T-cell (primary cell): Measurements from ENCODE around the gene CEP112. TPM values are rescaled to one million over a fixed set of nuclear protein-coding genes. Genes with fewer than 3 reads are reported as not detected.

ENCODE experiments used
- ATAC-seq, 4 experiments: fragments of 200-7000 bp in 3 of 4; fragments of 150-1000 bp in 1 of 4; cut with Tn5 transposase; replicated peaks in 1 of 4; 1 replicate in 3 of 4; 2 replicates in 1 of 4; pipeline ENCODE4 v1.10.0; 2021; ENCODE audit warnings: moderate library complexity in 3 of 4, mild to moderate bottlenecking in 2 of 4, moderate number of reproducible peaks in 1 of 4
- CTCF ChIA-PET, 2 donors: fragments of 300-600 bp; sonication (Branson Sonifier 250); formaldehyde crosslinking; loops; one replicate each; lab custom pipeline; 2022; ENCODE audit warnings: antibody characterized with exemption in 2 of 2; lab: Charles Lee
- POLR2A ChIA-PET, 2 donors: fragments of 300-600 bp; sonication (Branson Sonifier 250); formaldehyde crosslinking; loops; one replicate each; lab custom pipeline; 2022; ENCODE audit warnings: antibody characterized with exemption in 2 of 2; lab: Charles Lee
- DNase-seq, 35 experiments: peaks; one replicate each; pipeline versions ENCODE4 v3.0.0 to v3.0.0-alpha.2; 2013 to 2023
- H3K27ac ChIP-seq: one replicate; pipeline ENCODE4 v1.5.1; 2013; ENCODE audit warnings: low read length
- H3K27me3 ChIP-seq, 2 experiments: replicated peaks in 1 of 2; 1 replicate in 1 of 2; 2 replicates in 1 of 2; pipeline versions ENCODE4 v1.6.1 to v1.7.0; 2013; ENCODE audit warnings: low read length in 1 of 2, mixed read lengths in 1 of 2; ENCODE audit not compliant: control insufficient read depth in 2 of 2, insufficient read depth in 2 of 2; ENCODE audit errors: extremely low read depth in 1 of 2
- H3K36me3 ChIP-seq, 2 donors: 1 replicate in 1 of 2; 2 replicates in 1 of 2; pipeline versions ENCODE4 v1.6.1 to v1.7.0; 2013; ENCODE audit warnings: low read length in 1 of 2; ENCODE audit not compliant: control insufficient read depth in 2 of 2, insufficient read depth in 1 of 2; ENCODE audit errors: extremely low read depth in 1 of 2
- H3K4me1 ChIP-seq, 2 experiments: 1 replicate in 1 of 2; 2 replicates in 1 of 2; pipeline versions ENCODE4 v1.6.1 to v1.7.0; 2013; ENCODE audit warnings: low read length in 2 of 2, mixed read lengths in 1 of 2; ENCODE audit not compliant: insufficient read depth in 2 of 2, control insufficient read depth in 1 of 2; ENCODE audit errors: extremely low read depth in 1 of 2
- H3K4me3 ChIP-seq, 2 donors: 1 replicate in 1 of 2; 2 replicates in 1 of 2; pipeline versions ENCODE4 v1.5.1 to v1.7.0; 2013; ENCODE audit warnings: mild to moderate bottlenecking in 2 of 2, low read length in 1 of 2, moderate library complexity in 1 of 2; ENCODE audit not compliant: control insufficient read depth in 1 of 2; ENCODE audit errors: extremely low read depth in 1 of 2
- H3K9me3 ChIP-seq: 2 replicates; pipeline ENCODE4 v1.7.0; 2013
- H3K27ac Mint-ChIP-seq, 2 donors: one replicate each; pipeline ENCODE4 v1.8.0; 2020 to 2021; ENCODE audit warnings: mild to moderate bottlenecking in 2 of 2, mixed read lengths in 2 of 2
- H3K27me3 Mint-ChIP-seq, 2 donors: one replicate each; pipeline ENCODE4 v1.8.0; 2021 to 2022; ENCODE audit warnings: mixed read lengths in 2 of 2
- H3K36me3 Mint-ChIP-seq: one replicate; pipeline ENCODE4 v1.8.0; 2021; ENCODE audit warnings: mixed read lengths
- H3K4me1 Mint-ChIP-seq, 3 donors: one replicate each; pipeline ENCODE4 v1.8.0; 2020 to 2022; ENCODE audit warnings: mixed read lengths in 3 of 3, mild to moderate bottlenecking in 1 of 3
- H3K4me3 Mint-ChIP-seq, 3 donors: one replicate each; pipeline ENCODE4 v1.8.0; 2020 to 2022; ENCODE audit warnings: mild to moderate bottlenecking in 3 of 3, mixed read lengths in 3 of 3, moderate library complexity in 3 of 3
- H3K9me3 Mint-ChIP-seq, 3 donors: one replicate each; pipeline ENCODE4 v1.8.0; 2020 to 2022; ENCODE audit warnings: mixed read lengths in 3 of 3
- WGBS: methylation state at CpG from one replicate; pipeline ENCODE4 v1.1.5; 2013; ENCODE audit warnings: missing lambda C conversion rate; ENCODE audit not compliant: insufficient coverage; 5-methylcytosine and 5-hydroxymethylcytosine counted together
- total RNA-seq, 35 experiments: library from RNA in 6 of 35; stranded (reverse) in 6 of 35; fragments of 120-200 nt in 1 of 35; gene quantifications; one replicate each; pipeline versions ENCODE4 v1.2.1 to v1.2.4 and lab custom pipeline; 2013 to 2026

CEP112 gene
- total RNA-seq, 5 donors from 2014 or later (not counting 1 experiment from before 2014, with no cell fraction given), result 2.4 to 4.9 (median 4.5) TPM

- CTCF ChIA-PET, result no interaction called here
- POLR2A ChIA-PET, result no interaction called here
- peak in 2 of 4 experiments; percentile 23 to 49 for ATAC-seq
- DNase-seq, result no peak
- Mint-ChIP-seq H3K36me3 (no peaks in the 10 kb centered on the region), H3K4me1 (peaks cover 0 to 7% (median 3%) of the 10 kb centered on the region in 3 donors), H3K9me3 (peaks cover 0 to 3% (median 0%) of the 10 kb centered on the region in 3 donors), H3K27ac (no peak overlapping the region), H3K4me3 (no peak overlapping the region), H3K27me3 (peaks cover 0 to 2% of the 10 kb centered on the region in 2 donors)
- H3K27me3 ChIP-seq, result peaks cover 0 to 2% of the 10 kb centered on the region in 2 experiments
- H3K27ac ChIP-seq, result no peak overlapping the region
- WGBS, result no CpG with 5 or more reads among the region's 7 CpGs
- no peaks in the 10 kb centered on the region for H3K36me3 ChIP-seq
- no peaks in the 10 kb centered on the region for H3K9me3 ChIP-seq
- H3K4me1 ChIP-seq, result no peaks in the 10 kb centered on the region
- H3K4me3 ChIP-seq, result no peak overlapping the region
Observed at GRCh38 chr17:65656390-65657250, 535.3 kb downstream of the CEP112 start.

- DNase-seq, result no peak
- H3K4me3 Mint-ChIP-seq, result no peak overlapping the region
- peaks cover 0 to 4% (median 3%) of the 10 kb centered on the region in 3 donors for H3K4me1 Mint-ChIP-seq
- CTCF ChIA-PET, result interaction anchor here in 1 of 2 donors (0.6 kb wide), 1 partner anchor 146 kb away, joined by 3 read pairs; no protein-coding TSS in a partner anchor
- no peaks in the 10 kb centered on the region for H3K36me3 ChIP-seq
- no peaks in the 10 kb centered on the region for H3K4me1 ChIP-seq
- H3K27me3 ChIP-seq, result peaks cover 0 to 2% of the 10 kb centered on the region in 2 experiments
- no peaks in the 10 kb centered on the region for H3K9me3 ChIP-seq
- 100% methylated on average over 1 of the region's 3 CpGs for WGBS
- POLR2A ChIA-PET, result interaction anchor here in 1 of 2 donors (0.6 kb wide), 1 partner anchor 283 kb away, joined by 3 read pairs; no protein-coding TSS in a partner anchor
- ATAC-seq, result no peak
- peaks cover 0 to 2% (median 0%) of the 10 kb centered on the region in 3 donors for H3K9me3 Mint-ChIP-seq
- H3K36me3 Mint-ChIP-seq, result no peaks in the 10 kb centered on the region
- H3K4me3 ChIP-seq, result no peak overlapping the region
- H3K27ac ChIP-seq, result no peak overlapping the region
- H3K27me3 Mint-ChIP-seq, result peaks cover 1 to 5% of the 10 kb centered on the region in 2 donors
- H3K27ac Mint-ChIP-seq, result no peak overlapping the region
Observed at GRCh38 chr17:65655706-65656105, 536.2 kb downstream of the CEP112 start.

GRCh38 chr17:65644545-65644944 lies 547.4 kb downstream of the CEP112 start:
- ChIA-PET POLR2A (no interaction called here), CTCF (no interaction called here)
- Histone ChIP-seq H3K36me3 (no peaks in the 10 kb centered on the region), H3K9me3 (no peaks in the 10 kb centered on the region), H3K4me1 (no peaks in the 10 kb centered on the region), H3K4me3 (no peak overlapping the region), H3K27me3 (peaks cover 0 to 2% of the 10 kb centered on the region in 2 experiments), H3K27ac (no peak overlapping the region)
- H3K36me3 Mint-ChIP-seq, result peaks cover 3% of the 10 kb centered on the region
- DNase-seq (no peak), ATAC-seq (no peak)
- no peaks in the 10 kb centered on the region for H3K4me1 Mint-ChIP-seq
- no peak overlapping the region for H3K4me3 Mint-ChIP-seq
- peaks cover 9 to 26% (median 10%) of the 10 kb centered on the region in 3 donors for H3K9me3 Mint-ChIP-seq
- WGBS, result 100% methylated on average over 1 of the region's 1 CpG
- H3K27me3 Mint-ChIP-seq, result no peaks in the 10 kb centered on the region
- H3K27ac Mint-ChIP-seq, result no peak overlapping the region

GRCh38 chr17:65638221-65638975 lies 553.5 kb downstream of the CEP112 start:
- H3K4me1 ChIP-seq, result no peaks in the 10 kb centered on the region
- Mint-ChIP-seq H3K27me3 (no peaks in the 10 kb centered on the region), H3K9me3 (peaks cover 0 to 10% (median 2%) of the 10 kb centered on the region in 3 donors), H3K4me3 (no peak overlapping the region), H3K27ac (no peak overlapping the region), H3K4me1 (peaks cover 0 to 1% (median 1%) of the 10 kb centered on the region in 3 donors), H3K36me3 (peaks cover 3% of the 10 kb centered on the region)
- no peak overlapping the region for H3K4me3 ChIP-seq
- no peaks in the 10 kb centered on the region for H3K27me3 ChIP-seq
- no peak for ATAC-seq
- no peaks in the 10 kb centered on the region for H3K36me3 ChIP-seq
- CTCF ChIA-PET, result no interaction called here
- POLR2A ChIA-PET, result no interaction called here
- no peak for DNase-seq
- H3K27ac ChIP-seq, result no peak overlapping the region
- 78% methylated on average over 4 of the region's 9 CpGs for WGBS
- H3K9me3 ChIP-seq, result no peaks in the 10 kb centered on the region

GRCh38 chr17:65637786-65638185 lies 554.1 kb downstream of the CEP112 start:
- no peaks in the 10 kb centered on the region for H3K36me3 ChIP-seq
- H3K4me1 Mint-ChIP-seq, result peaks cover 0 to 7% (median 6%) of the 10 kb centered on the region in 3 donors
- H3K9me3 Mint-ChIP-seq, result peaks cover 0 to 10% (median 2%) of the 10 kb centered on the region in 3 donors
- DNase-seq (no peak), ATAC-seq (no peak)
- no peaks in the 10 kb centered on the region for H3K27me3 ChIP-seq
- peaks cover 3% of the 10 kb centered on the region for H3K36me3 Mint-ChIP-seq
- ChIA-PET CTCF (interaction anchor here in 1 of 2 donors (0.5 kb wide), 1 partner anchor 17 kb away, joined by 4 read pairs; no protein-coding TSS in a partner anchor), POLR2A (no interaction called here)
- no peak overlapping the region for H3K4me3 Mint-ChIP-seq
- no peaks in the 10 kb centered on the region for H3K4me1 ChIP-seq
- H3K9me3 ChIP-seq, result no peaks in the 10 kb centered on the region
- 100% methylated on average over 1 of the region's 3 CpGs for WGBS
- H3K27ac ChIP-seq, result no peak overlapping the region
- no peaks in the 10 kb centered on the region for H3K27me3 Mint-ChIP-seq
- no peak overlapping the region for H3K4me3 ChIP-seq
- no peak overlapping the region for H3K27ac Mint-ChIP-seq

GRCh38 chr17:65634533-65634932 lies 557.4 kb downstream of the CEP112 start:
- H3K9me3 Mint-ChIP-seq, result no peaks in the 10 kb centered on the region
- no peaks in the 10 kb centered on the region for H3K27me3 Mint-ChIP-seq
- no peak overlapping the region for H3K27ac Mint-ChIP-seq
- WGBS, result 60% methylated on average over 1 of the region's 3 CpGs
- no peak overlapping the region for H3K4me3 ChIP-seq
- no peak overlapping the region for H3K4me3 Mint-ChIP-seq
- H3K27ac ChIP-seq, result no peak overlapping the region
- no peaks in the 10 kb centered on the region for H3K27me3 ChIP-seq
- no peaks in the 10 kb centered on the region for H3K36me3 ChIP-seq
- H3K4me1 Mint-ChIP-seq, result peaks cover 0 to 10% (median 6%) of the 10 kb centered on the region in 3 donors
- ChIA-PET POLR2A (no interaction called here), CTCF (no interaction called here)
- no peaks in the 10 kb centered on the region for H3K4me1 ChIP-seq
- no peaks in the 10 kb centered on the region for H3K36me3 Mint-ChIP-seq
- no peak for ATAC-seq
- DNase-seq, result no peak
- no peaks in the 10 kb centered on the region for H3K9me3 ChIP-seq
